Measurements from ENCODE around the gene AKAP6.

DNA sequence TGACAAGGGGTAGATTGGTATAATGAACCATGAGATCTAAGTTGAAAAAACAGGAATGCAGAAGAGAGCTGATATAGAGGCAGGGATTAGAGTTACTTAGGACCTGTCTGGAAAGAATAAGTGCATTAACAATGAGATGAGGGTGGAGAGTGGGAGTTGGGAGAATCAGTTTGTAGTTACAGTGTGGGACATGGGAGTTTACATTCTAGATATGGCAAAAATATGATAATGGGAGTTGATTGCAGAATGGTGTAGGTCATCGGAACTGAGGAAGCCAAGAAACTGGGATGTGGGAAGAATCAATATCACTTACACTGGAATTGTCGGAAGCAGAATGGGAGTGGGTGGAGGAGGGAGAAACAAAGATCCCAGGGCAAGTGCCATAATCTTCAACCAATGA, 308.5 kb downstream of the AKAP6 start:
- TF ChIP-seq POLR2A (IDR thresholded peaks at IDR 0.05) (no peak), POLR2AphosphoS5 (IDR thresholded peaks at IDR 0.05) (no peak)
- TF ChIP-seq, protein P1, sequence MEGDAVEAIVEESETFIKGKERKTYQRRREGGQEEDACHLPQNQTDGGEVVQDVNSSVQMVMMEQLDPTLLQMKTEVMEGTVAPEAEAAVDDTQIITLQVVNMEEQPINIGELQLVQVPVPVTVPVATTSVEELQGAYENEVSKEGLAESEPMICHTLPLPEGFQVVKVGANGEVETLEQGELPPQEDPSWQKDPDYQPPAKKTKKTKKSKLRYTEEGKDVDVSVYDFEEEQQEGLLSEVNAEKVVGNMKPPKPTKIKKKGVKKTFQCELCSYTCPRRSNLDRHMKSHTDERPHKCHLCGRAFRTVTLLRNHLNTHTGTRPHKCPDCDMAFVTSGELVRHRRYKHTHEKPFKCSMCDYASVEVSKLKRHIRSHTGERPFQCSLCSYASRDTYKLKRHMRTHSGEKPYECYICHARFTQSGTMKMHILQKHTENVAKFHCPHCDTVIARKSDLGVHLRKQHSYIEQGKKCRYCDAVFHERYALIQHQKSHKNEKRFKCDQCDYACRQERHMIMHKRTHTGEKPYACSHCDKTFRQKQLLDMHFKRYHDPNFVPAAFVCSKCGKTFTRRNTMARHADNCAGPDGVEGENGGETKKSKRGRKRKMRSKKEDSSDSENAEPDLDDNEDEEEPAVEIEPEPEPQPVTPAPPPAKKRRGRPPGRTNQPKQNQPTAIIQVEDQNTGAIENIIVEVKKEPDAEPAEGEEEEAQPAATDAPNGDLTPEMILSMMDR (IDR thresholded peaks at IDR 0.05), result no peak
